ENCODE results near the gene GCGR. TPM values are rescaled to one million over a fixed set of nuclear protein-coding genes. Genes with fewer than 3 reads are reported as not detected.

GCGR gene
- total RNA-seq, 1 experiment from 2014 or later, result 1.4 TPM

GRCh38 chr17:81821147-81821546 is 17.2 kb downstream of the GCGR start:
- no peak for DNase-seq (ENCODE audit: low spot score)
- Mint-ChIP-seq H3K27me3 (ENCODE audit: low read depth) (no peaks in the 10 kb centered on the region), H3K9me3 (no peaks in the 10 kb centered on the region), H3K4me3 (no peak overlapping the region), H3K36me3 (no peaks in the 10 kb centered on the region), H3K4me1 (peaks cover 4% of the 10 kb centered on the region), H3K27ac (no peak overlapping the region)
- no peak for TF ChIP-seq SMAD4 (CRISPR knock-in tag; IDR thresholded peaks at IDR 0.05)
- no peak for TF ChIP-seq ZNF532 (CRISPR knock-in tag; IDR thresholded peaks at IDR 0.05; ENCODE audit: borderline replicate concordance)
- no peak for TF ChIP-seq PRDM15 (CRISPR knock-in tag; IDR thresholded peaks at IDR 0.05)
- no peak for TF ChIP-seq NFYB (CRISPR knock-in tag; conservative IDR thresholded peaks at IDR 0.05; ENCODE audit: low read depth)
- POLR2A ChIA-PET, result no interaction called here
- CTCF ChIA-PET, result interaction anchor here (0.5 to 3.8 kb wide), 10 partner anchors 12 to 98 kb away, joined by 3 to 18 read pairs (median 4); partner anchors contain the start of gene MCRIP1
- ATAC-seq, result no peak

- DNase-seq (ENCODE audit: low spot score), result peak; percentile 68
- peak; percentile 44 for ATAC-seq
These were observed 17.8 kb downstream of the GCGR start for GRCh38 chr17:81821603-81822311.

More at GRCh38 chr17:81821603-81822311, 17.8 kb downstream of the GCGR start:
- no peaks in the 10 kb centered on the region for H3K36me3 Mint-ChIP-seq
- ChIA-PET CTCF (interaction anchor here (0.5 to 3.8 kb wide), 13 partner anchors 11 to 99 kb away, joined by 3 to 18 read pairs (median 3); partner anchors contain the start of gene MCRIP1), POLR2A (no interaction called here)
- TF ChIP-seq CTCF (IDR thresholded peaks at IDR 0.05) (0 out of 2 replicates have a peak, but pooled peaks have one; percentile 33), GABPB1 (CRISPR knock-in tag; IDR thresholded peaks at IDR 0.05) (peak; percentile 51; the same call in 1 of the 2 replicates), E2F5 (CRISPR knock-in tag; IDR thresholded peaks at IDR 0.05) (no peak)
- peak overlapping the region; percentile 27; the same call in 1 of the 2 replicates for H3K27ac Mint-ChIP-seq
- H3K4me3 Mint-ChIP-seq, result no peak overlapping the region
- H3K4me1 Mint-ChIP-seq, result peaks cover 5% of the 10 kb centered on the region
- no peaks in the 10 kb centered on the region for H3K9me3 Mint-ChIP-seq
- H3K27me3 Mint-ChIP-seq (ENCODE audit: low read depth), result no peaks in the 10 kb centered on the region

Data from WTC11 (cell line).